AG10803 (cell line): ENCODE results near the gene WDR90.

Source experiments
- DNase-seq: peaks from one replicate; pipeline ENCODE4 v3.0.0; 2010; ENCODE audit warnings: low read depth
- H3K4me3 ChIP-seq: 2 replicates; pipeline ENCODE4 v1.5.1; 2011; ENCODE audit warnings: mild to moderate bottlenecking, low read length, control low read depth
- TF ChIP-seq, protein P1 (sequence below): conservative IDR thresholded peaks from 2 replicates; pipeline ENCODE4 v1.5.1; 2011; ENCODE audit warnings: mild to moderate bottlenecking, low read length, control low read depth, inconsistent platforms

Gene WDR90

DNA sequence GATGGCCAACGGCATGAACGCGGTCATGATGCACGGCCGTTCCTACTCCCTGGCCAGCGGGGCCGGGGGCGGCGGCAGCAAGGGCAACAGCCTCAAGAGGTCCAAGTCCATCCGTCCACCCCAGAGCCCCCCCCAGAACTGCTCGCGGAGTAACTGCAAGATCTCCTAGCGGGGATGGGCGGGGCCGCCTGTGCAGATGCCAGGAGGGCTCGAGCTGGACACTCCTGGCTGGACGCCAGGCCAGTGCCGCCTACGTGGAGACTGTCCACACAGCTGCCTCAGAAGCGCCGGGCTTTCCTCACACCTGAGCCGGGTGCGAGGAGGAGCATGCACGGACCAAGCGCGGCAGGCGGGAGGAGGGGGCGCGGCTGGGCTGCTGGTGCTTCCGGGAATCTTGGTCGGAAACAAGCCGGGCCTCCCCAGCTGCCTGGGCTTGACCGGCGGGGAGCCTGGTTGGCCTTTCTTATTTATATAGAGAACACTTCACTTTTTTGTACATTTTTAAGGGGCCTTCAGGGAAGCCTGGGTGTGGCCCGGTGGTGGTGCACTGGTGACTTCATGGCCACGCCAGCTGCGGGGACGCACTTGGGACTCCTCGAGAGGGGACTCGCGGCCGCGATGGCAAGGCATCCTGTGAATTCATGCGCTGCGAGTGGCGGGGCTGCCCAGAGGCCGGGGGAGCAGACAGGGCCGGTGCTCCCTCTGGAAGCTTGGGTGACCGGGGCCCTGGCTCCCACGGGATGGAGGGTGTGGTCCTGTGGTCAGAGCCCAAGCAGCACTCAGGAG is 21.5 kb upstream of the WDR90 start:
- H3K4me3 ChIP-seq: no peak overlapping the region
- DNase-seq: no peak
- TF ChIP-seq, protein P1, sequence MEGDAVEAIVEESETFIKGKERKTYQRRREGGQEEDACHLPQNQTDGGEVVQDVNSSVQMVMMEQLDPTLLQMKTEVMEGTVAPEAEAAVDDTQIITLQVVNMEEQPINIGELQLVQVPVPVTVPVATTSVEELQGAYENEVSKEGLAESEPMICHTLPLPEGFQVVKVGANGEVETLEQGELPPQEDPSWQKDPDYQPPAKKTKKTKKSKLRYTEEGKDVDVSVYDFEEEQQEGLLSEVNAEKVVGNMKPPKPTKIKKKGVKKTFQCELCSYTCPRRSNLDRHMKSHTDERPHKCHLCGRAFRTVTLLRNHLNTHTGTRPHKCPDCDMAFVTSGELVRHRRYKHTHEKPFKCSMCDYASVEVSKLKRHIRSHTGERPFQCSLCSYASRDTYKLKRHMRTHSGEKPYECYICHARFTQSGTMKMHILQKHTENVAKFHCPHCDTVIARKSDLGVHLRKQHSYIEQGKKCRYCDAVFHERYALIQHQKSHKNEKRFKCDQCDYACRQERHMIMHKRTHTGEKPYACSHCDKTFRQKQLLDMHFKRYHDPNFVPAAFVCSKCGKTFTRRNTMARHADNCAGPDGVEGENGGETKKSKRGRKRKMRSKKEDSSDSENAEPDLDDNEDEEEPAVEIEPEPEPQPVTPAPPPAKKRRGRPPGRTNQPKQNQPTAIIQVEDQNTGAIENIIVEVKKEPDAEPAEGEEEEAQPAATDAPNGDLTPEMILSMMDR: no peak

DNA sequence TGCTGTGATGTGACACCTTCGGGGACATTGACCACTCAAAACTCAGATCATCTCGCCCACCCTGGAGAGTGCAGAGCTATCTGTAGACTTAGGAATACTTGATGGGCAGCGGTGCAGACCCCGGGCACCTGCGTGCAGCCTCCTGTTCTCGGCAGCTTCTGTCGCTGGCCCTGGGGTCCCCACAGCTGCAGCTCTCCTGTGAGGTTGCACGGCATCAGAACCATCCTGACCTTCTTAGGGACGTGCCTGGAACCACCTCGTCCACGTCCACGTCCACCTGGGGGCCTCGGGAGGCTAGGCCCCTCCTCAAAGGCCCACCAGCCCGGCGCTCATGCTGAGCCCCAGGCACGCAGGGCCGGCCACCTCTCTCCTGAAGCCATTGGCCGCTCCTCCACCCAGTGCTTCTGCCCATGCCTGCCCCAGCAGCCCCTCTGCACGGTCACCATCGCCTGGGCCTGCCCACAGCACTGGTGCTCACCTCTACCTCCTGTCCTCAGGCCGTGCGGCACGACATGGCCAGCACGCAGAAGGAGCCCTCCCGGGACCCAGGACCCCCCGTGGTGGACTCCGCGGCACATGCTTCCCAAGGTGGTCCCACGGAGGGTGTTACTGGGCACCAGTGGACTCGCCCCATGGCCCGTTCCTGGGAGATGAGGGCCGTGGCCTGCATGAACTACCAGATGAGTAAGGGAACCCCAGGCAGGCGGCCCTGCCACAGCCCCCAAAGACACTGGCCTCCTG is 20.7 kb upstream of the WDR90 start:
- DNase-seq: no peak
- no peak overlapping the region for H3K4me3 ChIP-seq
- TF ChIP-seq, protein P1: no peak

DNA sequence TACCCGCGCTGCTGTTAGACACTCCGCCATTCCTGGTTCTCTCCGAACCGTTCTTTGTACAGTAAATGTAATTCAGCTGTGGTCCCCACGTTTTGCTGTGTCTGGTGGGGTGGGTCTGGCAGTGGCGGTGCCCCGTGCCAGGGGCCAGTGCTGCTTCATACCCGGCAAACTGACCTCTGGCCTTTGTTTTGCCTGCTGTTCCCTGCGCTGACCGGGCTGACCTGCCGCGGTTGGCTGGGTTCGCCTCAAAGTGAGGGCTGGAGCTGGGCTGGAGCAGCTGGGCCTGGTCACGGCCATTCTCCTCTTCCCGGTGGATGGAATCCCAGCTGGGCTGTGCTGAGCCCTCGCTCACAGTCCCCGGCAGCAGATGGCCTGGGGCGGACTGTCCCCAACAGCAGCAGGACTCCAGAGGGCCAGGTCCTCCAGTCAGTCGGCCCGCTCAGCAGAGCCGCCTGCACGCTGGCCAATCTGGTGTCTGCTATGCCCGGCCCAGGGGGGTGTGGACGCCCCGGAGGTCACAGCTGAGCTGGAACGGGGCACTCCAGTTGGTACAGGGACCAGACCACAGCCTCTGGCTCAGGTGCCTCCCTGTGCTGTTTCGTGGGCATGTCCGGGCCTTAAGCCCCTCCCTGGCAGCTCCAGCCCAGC is 19.9 kb upstream of the WDR90 start:
- TF ChIP-seq, protein P1: no peak
- H3K4me3 ChIP-seq: no peak overlapping the region
- no peak for DNase-seq

DNA sequence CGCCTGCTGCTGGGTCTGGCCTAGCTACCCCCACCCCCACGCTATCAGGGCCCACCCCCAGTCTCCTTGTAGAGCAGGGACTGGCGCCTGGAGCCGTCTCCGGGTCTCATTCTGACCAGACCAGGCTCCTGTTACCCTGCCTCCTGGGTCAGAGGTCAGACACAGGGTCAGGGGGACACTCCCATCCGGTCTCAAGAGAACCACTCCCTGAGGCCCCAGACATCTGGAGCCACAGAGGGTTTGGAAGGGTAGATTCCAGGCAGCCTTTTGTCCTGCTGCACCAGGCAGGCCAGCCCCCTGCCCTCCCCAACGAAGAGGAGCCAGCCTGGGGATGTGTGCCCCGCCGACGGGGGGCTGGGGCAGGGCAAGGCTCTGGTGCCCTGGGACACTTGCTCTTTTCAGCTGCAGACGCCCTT is 19.3 kb upstream of the WDR90 start:
- TF ChIP-seq, protein P1: no peak

DNA sequence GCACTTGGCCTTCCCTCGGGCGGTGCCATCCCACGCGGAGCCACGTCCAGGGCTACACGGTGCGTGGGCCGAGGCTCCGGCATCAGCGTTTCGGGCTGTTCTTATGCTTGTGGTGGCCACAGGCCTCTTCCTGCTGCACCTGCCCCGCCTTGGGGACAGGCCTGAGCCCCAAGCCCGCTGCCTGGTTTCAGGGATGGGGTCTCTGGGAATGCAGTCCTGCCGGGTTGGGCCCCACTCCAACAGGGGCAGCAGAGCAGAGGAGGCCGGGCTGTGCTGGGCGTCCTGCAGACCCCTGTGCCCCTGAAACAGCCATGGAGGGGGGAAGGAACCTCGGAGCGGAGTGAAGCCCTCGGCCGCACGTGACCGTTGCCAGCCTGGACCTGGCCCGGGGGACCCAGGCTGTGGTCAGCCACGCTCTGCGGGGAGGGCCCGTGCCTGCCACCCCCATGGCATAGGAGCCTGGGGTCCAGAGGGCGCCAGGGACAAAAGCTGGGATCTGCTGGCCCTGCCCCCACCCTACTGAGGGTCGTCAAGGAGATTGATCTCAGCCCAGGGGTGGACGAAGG is 18.8 kb upstream of the WDR90 start:
- no peak overlapping the region for H3K4me3 ChIP-seq
- no peak for DNase-seq
- TF ChIP-seq, protein P1: no peak

More for the DNA sequence above, 19.3 kb upstream of the WDR90 start:
- DNase-seq: no peak
- no peak overlapping the region for H3K4me3 ChIP-seq

DNA sequence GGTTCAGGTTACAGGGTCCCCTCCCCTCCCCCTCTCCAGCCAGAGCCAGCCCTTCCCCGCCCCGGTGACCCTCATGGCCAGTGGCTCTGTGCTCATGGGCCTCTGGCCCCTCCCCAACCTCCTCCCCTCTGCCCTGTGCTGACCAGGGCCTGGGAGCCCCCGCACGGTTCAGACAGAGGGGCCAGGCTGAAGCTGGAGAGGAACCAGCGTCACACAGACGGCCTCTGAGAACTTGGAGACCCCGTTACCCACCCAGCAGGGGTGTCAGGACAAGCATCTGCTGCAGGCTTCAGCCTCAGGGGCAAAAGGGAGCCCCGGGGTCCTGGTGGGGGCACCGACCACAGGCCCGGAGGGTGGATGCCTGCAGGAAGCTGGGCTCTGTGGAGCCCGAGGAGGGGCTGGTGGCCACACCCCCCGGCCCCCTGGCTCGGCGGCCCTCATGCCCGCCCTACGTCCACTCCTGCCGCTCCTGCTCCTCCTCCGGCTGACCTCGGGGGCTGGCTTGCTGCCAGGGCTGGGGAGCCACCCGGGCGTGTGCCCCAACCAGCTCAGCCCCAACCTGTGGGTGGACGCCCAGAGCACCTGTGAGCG is 18.3 kb upstream of the WDR90 start, which contains the start of gene WFIKKN1:
TSS of gene WFIKKN1 (plus strand) at position 171 of the 591 bp plus-strand sequence. CDS start at position 440, 269 bp downstream.
- TF ChIP-seq, protein P1: no peak
- no peak for DNase-seq
- H3K4me3 ChIP-seq: no peak within 1 kb of the TSS
